ENCODE results near the gene TSEN2.
"Not testable (repeated sequence)": the region's sequence is repeated elsewhere in the genome, so short reads cannot be mapped to it uniquely, and the experiment has no call there.

TSEN2 gene

GRCh38 chr3:12484198-12484982, at the start of gene TSEN2:
Gene TSEN2 (plus strand): TSS chr3:12484480. CDS start chr3:12489801, 5,321 bp downstream.
- DNase-seq = peak; percentile 97

DNA sequence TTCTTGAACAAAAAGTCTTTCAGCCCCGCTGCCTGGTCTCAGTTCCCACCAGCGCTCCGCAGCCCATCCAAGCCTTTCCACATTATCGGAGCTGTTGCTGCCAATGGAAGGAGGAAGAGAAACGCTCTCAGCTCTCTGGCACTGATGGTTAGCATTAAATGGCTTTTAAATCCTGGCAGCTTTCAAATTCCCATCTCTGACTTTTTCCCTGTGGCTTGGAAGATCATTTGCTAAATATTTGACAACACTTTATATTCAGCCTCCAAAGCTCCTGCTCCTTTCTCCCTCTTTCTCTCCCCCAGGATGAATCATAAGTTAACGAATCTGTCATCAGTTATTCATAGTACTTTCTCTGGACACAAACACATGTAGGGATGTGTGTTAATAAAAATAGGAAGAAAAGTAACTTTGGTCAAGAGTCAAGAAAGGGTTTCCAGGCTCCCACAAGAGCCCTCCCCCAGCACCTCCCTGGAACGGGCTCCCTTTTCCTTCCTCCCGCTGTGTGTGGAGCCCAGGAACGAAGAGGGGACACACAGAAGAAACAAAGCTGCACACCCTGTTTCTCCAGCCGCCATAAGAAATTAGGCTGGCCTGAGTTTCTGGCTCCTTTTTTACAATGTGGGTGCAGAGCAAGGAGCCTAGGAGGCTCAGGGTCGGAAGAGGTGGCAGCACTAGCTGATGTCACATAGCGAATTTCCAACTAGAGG, 47.6 kb upstream of the TSEN2 start:
- peak; percentile 79 for DNase-seq

GRCh38 chr3:12437221-12437605, 47.1 kb upstream of the TSEN2 start:
- DNase-seq = no peak

DNA sequence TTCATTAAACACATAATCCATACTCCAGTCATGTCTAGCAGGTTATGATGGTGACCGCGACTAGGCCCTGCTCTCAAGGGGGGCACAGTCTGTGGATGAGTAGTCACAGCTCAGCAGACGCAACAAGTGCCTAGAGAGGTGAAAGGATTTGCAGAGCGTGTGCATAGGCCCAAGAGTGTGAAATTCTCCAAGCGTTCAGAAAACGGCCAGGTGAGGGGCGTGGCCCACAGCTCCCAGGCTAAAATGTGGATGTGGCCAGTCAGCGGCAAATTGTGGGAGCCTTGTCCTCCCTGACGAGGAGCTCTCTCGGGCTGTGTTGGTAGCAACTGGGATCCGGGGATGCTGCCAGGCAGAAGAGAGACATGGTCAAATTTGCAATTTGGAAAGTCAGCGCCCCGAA, 46.4 kb upstream of the TSEN2 start:
- DNase-seq = no peak

- DNase-seq = no peak
Observed at GRCh38 chr3:12438318-12438717, 46.0 kb upstream of the TSEN2 start.

DNA sequence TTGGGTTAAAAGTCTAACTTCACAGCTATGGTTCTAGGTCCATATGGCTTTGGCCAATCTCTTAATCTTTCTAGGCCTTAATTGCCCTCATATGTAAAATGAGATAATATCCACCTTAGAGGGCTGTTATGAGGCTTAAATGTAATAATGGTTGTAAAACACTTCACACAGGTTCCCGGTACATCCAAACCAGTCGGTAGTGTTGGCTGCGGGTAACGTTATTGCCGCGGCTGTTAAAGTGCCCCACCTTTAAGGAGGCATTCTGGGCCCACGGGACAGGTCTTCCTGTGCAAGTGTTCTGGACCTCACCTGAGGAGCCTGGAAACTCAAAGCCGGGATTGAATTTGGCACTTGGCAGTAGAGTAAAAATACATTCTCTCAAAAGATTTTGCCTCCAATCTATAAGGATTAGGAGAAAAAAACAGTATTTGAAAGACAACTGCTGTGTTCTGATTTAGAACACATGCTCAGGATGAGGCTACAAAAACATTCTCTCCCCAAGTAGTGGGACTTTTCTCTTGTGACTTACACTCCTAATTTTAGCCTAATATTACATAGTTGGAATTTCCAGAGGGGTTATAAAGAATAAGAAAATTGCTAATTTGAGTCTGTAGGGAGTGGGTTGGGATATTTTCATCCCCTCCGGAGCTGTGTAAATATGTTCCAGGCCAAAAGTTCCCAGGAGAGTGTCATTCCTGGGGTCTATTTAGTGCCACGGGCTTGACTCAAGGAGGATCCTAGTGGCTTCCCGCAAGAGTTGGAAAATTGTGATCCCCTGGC, 44.9 kb upstream of the TSEN2 start:
- DNase-seq = no peak

- peak; percentile 91 for DNase-seq
Observed at GRCh38 chr3:12440927-12441714, 43.2 kb upstream of the TSEN2 start.

GRCh38 chr3:12442654-12443501, 41.4 kb upstream of the TSEN2 start:
- DNase-seq = no peak

GRCh38 chr3:12443781-12444522, 40.3 kb upstream of the TSEN2 start:
- DNase-seq = no peak

DNA sequence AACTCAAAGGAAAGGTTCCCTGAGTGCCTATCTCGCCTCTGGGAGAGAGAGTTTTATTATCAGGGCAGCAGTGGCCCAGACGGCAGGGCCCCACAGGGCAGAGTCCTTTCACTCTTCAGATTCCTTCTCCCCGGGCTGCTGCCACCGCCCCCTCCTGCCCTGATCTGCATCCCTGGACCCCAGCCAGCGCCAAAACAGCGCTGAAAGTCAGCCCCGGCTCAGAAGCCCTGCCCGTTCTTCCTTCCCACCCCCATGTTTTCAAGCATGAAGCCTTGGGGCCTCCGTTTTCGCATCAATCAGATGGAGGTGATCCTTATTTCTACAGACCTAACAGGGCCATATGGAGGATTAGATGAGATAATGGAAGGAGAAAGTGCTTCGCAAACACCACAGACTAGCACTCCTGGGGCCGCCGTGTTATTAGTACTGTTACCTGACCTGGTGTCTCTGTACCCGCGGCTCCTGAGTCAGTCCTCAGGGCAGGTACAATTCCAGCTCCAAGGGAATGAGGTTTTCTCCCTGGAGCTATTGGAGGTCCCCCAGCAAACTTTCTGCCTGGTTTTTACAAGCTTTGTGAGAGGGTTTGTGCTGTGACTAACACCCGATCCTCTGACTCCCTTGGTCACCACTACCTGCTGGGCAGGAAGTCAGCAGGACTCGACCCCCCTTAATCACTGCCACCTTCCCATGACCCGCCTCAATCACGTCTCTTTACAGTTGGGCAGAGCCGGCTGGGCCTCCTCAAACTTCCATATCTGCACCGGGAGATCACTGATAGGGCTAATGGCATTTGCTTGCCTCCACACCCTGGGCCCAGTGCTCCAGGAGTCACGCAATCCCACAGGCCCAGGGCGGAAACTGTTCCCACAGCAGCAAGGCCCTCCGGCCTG, 39.5 kb upstream of the TSEN2 start:
- no peak for DNase-seq

DNA sequence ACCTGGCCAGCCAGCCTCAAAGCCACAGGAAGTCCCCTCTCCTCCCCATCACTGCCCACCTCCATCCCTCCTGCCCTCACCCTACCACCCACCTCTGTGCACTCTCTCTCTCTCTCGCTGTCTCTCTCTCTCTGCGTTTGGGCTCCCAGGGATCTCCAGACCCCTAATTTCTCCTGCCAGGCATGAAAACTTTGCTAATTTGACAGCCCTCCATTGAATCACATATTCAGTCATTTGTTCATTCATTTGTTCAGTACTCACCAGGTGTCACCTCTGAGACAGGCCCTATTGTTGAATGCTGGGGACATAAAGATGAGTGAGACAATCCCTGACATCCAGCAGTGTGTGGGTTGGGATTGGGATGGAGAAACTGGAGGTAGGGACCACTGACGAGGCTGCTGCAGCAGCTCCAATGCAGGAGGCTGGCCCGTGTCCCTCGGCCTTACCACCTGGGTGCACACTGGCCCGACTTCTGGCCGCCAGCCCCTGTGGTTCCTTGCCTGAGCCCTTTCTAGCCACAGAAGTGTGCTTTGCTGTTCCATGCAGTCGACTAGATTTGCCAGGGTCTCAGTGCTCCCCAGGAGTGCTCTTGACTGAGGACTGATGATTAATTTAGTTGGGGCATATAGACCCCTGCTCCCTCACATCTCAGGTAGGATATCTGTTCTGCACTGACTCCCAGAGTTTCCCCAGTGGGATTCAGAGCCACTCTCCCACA, 38.6 kb upstream of the TSEN2 start:
- no peak for DNase-seq

GRCh38 chr3:12446298-12446697, 38.0 kb upstream of the TSEN2 start:
- no peak for DNase-seq

DNA sequence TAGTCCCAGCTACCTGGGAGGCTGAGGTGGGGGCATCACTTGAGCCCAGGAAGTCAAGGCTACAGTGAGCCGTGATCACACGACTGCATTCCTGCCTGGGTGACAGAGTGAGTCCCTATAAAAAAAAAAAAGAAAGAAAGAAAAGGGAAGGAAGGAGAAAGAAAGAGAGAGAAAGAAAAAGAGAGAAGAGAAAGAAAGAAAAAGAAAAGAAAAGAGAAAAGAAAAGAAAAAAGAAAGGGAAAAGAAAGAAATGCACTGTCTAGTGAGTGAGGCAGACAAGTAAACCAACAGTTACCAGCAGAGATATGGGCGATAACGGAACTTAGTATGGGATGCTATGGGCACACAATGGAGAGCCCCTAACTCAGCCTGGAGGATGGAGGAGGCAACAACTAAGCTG, 37.2 kb upstream of the TSEN2 start:
- DNase-seq = no peak

DNA sequence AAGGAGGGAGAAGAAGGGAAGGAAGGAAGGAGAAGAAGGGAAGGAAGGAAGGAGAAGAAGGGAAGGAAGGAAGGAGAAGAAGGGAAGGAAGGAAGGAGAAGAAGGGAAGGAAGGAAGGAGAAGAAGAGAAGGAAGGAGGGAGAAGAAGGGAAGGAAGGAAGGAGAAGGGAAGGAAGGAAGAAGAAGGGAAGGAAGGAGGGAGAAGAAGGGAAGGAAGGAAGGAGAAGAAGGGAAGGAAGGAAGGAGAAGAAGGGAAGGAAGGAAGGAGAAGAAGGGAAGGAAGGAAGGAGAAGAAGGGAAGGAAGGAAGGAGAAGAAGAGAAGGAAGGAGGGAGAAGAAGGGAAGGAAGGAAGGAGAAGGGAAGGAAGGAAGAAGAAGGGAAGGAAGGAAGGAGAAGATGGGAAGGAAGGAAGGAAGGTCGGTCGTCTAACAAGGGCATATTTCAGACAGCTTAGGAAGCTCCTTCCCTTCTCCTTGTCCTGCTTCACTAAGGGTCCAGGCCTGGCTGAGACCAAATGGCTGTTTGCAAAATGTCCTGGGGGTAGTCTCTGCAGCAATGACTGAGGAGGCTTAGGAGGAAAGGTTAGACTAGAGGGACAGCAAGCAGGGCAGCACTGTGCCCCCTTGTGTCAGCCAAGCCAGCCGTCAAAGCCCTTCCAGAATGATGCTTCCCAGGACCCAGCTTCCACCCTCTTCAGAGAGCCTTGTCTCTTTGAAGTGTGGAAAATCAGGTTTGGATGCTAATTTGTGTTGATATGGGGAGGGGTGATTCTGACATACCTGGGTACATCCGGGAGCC, 35.7 kb upstream of the TSEN2 start:
- DNase-seq = not testable (repeated sequence)

GRCh38 chr3:12449889-12450682, 34.2 kb upstream of the TSEN2 start:
- DNase-seq = no peak

- no peak for DNase-seq
Observed at GRCh38 chr3:12451481-12451880, 32.8 kb upstream of the TSEN2 start.

GRCh38 chr3:12451960-12452359, 32.3 kb upstream of the TSEN2 start:
- DNase-seq = no peak
